Measurements from ENCODE around the gene SERINC5. TPM values are rescaled to one million over a fixed set of nuclear protein-coding genes. Genes with fewer than 3 reads are reported as not detected.

The SERINC5 gene
- total RNA-seq, 1 donor from 2014 or later: 12.9 TPM

DNA sequence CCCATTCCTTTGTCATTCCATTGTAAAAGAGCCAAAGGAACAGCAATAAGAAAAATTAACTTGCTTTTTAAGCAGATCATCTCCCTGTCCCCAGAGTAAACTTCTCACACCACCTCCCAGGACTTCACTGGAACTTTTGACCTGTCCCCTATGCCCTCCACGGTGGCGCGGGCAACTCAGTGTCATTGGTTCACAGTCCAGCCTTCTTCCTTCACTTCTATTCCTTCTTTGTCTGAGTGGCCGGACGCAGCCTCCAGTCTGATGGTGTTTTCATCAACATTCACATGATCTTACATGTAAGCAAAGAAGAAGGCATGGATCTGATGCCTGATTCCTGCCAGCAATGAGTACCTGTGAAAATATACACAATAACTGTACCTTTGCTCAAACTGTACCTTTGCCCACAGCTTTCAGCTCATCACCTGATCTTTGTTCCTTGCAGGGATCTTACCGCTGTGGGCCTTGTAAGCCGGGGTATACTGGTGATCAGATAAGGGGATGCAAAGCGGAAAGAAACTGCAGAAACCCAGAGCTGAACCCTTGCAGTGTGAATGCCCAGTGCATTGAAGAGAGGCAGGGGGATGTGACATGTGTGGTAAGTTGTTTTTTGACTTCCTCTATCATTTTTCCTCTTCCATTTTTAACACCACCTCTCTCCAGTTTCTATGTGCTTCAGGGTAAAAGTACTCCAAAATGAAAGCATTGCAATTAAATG lies 188.2 kb downstream of the SERINC5 start:
- TF ChIP-seq, protein P1, sequence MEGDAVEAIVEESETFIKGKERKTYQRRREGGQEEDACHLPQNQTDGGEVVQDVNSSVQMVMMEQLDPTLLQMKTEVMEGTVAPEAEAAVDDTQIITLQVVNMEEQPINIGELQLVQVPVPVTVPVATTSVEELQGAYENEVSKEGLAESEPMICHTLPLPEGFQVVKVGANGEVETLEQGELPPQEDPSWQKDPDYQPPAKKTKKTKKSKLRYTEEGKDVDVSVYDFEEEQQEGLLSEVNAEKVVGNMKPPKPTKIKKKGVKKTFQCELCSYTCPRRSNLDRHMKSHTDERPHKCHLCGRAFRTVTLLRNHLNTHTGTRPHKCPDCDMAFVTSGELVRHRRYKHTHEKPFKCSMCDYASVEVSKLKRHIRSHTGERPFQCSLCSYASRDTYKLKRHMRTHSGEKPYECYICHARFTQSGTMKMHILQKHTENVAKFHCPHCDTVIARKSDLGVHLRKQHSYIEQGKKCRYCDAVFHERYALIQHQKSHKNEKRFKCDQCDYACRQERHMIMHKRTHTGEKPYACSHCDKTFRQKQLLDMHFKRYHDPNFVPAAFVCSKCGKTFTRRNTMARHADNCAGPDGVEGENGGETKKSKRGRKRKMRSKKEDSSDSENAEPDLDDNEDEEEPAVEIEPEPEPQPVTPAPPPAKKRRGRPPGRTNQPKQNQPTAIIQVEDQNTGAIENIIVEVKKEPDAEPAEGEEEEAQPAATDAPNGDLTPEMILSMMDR (IDR thresholded peaks at IDR 0.05; ENCODE audit: insufficient read depth, low read length, poor library complexity, severe bottlenecking): no peak
- H3K27me3 ChIP-seq (ENCODE audit: control insufficient read depth, insufficient read depth, low read length): no peaks in the 10 kb centered on the region
- H3K36me3 ChIP-seq (ENCODE audit: control insufficient read depth, insufficient read depth, low read length): no peaks in the 10 kb centered on the region
- no peak overlapping the region for H3K4me3 ChIP-seq (ENCODE audit: low read depth, low read length)
- no peak for DNase-seq (ENCODE audit: low read depth)

DNA sequence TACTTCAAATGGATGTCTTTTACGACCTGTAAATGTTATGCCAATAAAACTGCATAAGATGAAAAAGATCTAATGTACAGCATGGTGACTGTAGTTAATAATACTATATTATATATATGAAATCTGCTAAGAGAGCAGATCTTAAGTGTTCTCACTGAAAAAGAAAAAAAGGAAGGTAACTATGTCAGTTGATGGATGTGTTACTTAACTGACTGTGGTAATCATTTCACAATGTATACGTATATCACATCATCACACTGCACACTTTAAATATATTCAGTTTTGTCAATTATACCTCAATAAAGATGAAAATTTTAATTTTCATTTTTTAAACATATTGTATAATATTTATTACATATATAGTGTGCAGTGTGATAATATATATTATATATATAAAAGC lies 188.8 kb downstream of the SERINC5 start:
- TF ChIP-seq, protein P1 (IDR thresholded peaks at IDR 0.05; ENCODE audit: insufficient read depth, low read length, poor library complexity, severe bottlenecking): no peak
- no peak for DNase-seq (ENCODE audit: low read depth)
- no peak overlapping the region for H3K4me3 ChIP-seq (ENCODE audit: low read depth, low read length)
- H3K36me3 ChIP-seq (ENCODE audit: control insufficient read depth, insufficient read depth, low read length): no peaks in the 10 kb centered on the region
- no peaks in the 10 kb centered on the region for H3K27me3 ChIP-seq (ENCODE audit: control insufficient read depth, insufficient read depth, low read length)

DNA sequence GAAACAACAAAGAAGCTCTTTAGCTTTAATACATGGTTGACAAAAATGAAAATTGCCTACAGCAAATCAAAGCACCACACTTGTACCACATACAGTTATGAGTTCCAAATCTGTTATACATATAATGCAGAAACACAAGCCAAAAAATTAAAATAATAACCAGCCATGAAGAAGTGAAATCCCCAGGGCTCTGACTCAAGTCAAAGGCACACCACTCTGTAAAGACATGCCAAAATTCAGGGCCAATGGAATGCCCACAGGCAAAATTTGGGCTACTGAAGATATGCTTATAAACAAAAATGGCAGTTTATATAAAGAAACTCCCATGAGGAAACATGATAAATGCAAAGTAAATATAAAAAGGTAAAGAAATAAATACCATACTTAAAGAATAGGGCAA lies 191.7 kb downstream of the SERINC5 start:
- DNase-seq (ENCODE audit: low read depth): no peak
- no peaks in the 10 kb centered on the region for H3K27me3 ChIP-seq (ENCODE audit: control insufficient read depth, insufficient read depth, low read length)
- TF ChIP-seq, protein P1 (IDR thresholded peaks at IDR 0.05; ENCODE audit: insufficient read depth, low read length, poor library complexity, severe bottlenecking): no peak
- H3K36me3 ChIP-seq (ENCODE audit: control insufficient read depth, insufficient read depth, low read length): no peaks in the 10 kb centered on the region
- no peak overlapping the region for H3K4me3 ChIP-seq (ENCODE audit: low read depth, low read length)

Other genes starting within 250 kb of the SERINC5 start
- 2.6 and 2.9 TPM in 2 replicates for gene THBS4, start 220.7 kb downstream of the SERINC5 start, total RNA-seq
- not detected in 2 replicates for gene SPZ1, start 64.0 kb upstream of the SERINC5 start, total RNA-seq
- gene ZFYVE16, start 152.0 kb upstream of the SERINC5 start, total RNA-seq: 21.8 and 26.0 TPM in 2 replicates
- gene FAM151B, start 232.1 kb upstream of the SERINC5 start, total RNA-seq: 1.0 and 3.8 TPM in 2 replicates

Data from kidney epithelial cell (primary cell).